Jurkat, Clone E6-1 (cell line): ENCODE data around the gene RPGRIP1L.
A peak's percentile ranks its signal among the peaks of the same experiment; 100 is the strongest.
"Not testable (repeated sequence)": the region's sequence is repeated elsewhere in the genome, so short reads cannot be mapped to it uniquely, and the experiment has no call there.

Experiments used
- DNase-seq: peaks from one replicate; pipeline ENCODE4 v3.0.0-alpha.2; 2011; ENCODE audit warnings: low read depth, low spot score
- H3K4me3 ChIP-seq: 2 replicates; pipeline ENCODE4 v1.5.1; 2011; ENCODE audit warnings: mild to moderate bottlenecking, low read length, control low read depth, moderate library complexity

Gene RPGRIP1L

DNA sequence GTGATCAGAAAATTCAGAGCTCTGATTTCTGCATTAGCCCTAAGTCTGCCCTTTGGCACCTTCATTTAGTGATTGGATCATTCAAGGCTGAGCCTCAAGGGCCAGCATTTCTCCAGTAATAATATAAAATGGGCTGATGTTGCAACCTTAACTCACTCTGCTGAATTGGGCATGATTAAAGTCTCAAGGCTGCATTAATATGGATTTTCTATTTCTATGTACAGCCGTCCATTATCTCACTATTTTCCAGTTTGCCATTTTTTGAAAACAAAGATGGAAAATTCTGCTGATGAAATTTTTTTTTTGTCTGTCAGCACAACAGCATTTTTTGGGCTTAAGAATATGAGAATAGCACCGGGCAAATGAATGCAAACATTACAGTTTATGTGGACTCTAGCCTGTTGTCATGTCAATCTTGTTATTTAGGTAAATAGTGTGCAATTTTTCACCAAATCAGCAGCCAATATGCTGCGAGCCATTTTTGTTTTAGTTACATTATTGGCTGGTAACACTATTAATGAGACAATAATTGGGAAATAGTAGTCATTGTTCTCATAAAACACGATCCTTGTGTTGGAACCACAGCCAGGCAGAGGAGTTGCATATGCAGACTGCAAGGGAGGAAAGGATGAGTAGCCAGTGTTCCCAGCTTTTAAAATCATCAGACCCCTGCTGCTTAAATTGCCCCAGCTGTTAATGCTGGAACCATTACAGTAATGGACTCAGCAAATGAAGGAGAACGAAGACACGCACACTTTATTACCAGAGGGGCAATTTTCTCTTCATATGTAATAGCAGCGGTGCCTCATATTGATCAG, 10.8 kb upstream of the RPGRIP1L start:
- no peak overlapping the region for H3K4me3 ChIP-seq
- DNase-seq = no peak

DNA sequence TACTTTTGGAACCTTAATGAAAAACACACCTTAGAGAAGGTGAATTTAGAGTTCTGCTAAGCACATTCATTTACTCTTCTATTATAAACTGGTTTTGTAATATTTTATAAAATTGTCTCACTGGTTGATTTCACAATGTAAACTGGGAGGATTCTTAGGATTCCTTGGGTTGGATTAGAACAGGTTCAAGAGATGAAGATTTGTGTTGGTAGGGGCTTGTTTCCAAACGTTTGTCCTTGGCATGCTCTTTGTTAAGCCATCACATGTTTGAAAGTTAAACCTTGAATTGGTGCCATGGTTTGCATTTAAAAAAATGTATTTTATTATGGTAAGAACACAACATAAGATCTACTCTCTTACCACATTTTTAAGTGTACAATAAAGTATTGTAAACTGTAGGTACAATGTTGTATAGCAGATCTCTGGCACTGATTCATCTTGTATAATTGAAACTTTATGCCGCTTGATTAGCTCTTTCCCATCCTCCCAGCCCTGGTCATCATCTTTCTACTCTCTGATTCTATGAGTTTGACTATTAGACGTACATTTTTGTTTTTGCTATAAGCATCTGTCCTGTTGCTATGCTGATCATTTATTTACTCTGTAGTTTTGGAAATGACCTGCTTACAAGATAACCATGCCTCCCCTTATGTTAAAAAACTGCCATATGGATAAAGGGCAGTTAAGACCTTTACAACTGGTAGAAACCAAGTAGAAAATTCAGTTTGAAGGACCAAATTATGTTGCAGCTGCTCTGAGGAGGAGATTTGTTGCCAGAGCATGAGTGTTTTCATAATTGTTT, 9.9 kb upstream of the RPGRIP1L start:
- no peak overlapping the region for H3K4me3 ChIP-seq
- DNase-seq = no peak

- DNase-seq = no peak
These were observed 8.4 kb upstream of the RPGRIP1L start for GRCh38 chr16:53712065-53712464.

DNA sequence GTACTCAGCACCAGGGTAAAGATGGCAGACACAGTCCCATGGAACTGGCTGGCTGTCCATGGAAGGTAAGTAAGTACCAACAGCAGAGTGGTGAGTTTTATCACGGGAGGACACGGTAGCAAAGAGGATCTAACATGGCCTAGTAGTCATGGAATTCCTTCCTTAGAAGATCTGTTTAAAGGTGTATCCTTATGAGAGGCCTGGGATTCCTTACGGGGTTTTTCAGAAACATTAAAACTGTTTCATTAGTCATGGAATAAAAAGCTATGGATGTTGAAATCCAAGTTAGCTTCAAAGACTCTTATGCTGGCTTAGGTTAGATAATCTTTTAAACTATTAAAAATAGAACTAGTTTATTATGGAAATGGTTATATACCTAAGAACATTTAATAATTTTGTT, 7.7 kb upstream of the RPGRIP1L start:
- H3K4me3 ChIP-seq = no peak overlapping the region
- no peak for DNase-seq

More at GRCh38 chr16:53712065-53712464, 8.4 kb upstream of the RPGRIP1L start:
- no peak overlapping the region for H3K4me3 ChIP-seq

DNA sequence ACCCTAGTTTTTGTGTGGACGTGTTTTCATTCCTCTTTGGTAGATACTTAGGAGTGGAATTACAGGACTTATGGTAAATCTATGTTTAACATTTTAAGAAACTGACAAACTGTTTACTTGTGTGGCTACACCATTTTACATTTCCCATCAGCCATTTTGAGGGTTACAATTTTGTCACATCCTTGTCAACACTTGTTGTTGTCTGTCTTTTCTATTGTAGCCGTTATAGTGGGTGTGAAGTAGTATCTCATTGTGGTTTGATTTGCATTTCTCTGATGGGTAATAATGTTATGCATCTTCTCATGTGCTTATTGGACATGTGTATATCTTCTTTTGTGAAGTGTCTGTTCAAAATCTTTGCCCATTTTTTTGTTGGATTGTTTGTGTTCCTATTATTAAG, 4.8 kb upstream of the RPGRIP1L start:
- DNase-seq = no peak
- H3K4me3 ChIP-seq = no peak overlapping the region

DNA sequence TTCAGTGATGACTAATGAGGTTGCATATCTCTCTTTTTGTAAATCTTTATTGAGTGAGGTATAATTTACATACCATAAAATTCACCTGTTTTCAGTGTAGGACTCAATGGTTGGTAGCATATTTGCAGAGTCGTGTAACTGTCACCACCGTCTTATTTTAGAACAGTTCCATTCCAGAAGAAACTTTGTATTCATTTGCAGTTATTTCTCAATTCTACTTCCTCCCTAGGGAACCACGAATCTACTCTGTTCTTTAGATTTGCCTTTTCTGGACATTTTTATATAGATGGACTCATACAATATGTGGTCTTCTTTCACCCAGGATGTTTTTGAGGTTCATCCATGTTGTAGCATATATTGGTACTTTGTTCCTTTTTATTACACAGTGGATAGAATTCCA, 4.0 kb upstream of the RPGRIP1L start:
- DNase-seq = no peak
- no peak overlapping the region for H3K4me3 ChIP-seq

- no peak for DNase-seq
These were observed 770 bp upstream of the RPGRIP1L start for GRCh38 chr16:53704445-53704813.

GRCh38 chr16:53698271-53698670, 5.4 kb downstream of the RPGRIP1L start:
- not testable (repeated sequence) for DNase-seq, H3K4me3 ChIP-seq

More at GRCh38 chr16:53704445-53704813, 770 bp upstream of the RPGRIP1L start:
- H3K4me3 ChIP-seq = peak overlapping the region; percentile 96

DNA sequence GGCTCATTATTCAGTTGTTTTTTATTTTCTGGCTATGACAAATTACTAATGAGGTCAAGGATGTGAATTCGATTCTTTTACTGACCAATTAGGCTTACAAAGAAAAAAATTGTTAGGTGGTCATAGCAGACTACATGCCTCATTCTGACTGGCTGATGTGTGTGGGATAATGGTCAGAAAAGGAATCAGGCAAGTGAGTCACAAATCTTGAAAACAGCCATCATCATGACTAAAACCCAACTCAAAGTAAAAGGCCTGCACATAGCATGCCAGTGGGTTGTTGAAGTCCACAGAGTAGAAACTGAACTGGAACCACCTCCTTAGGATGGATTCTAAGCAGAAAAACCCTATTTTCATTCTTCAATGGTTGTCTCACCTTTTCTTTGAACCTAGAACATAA, 8.6 kb downstream of the RPGRIP1L start:
- no peak for DNase-seq
- H3K4me3 ChIP-seq = no peak overlapping the region

DNA sequence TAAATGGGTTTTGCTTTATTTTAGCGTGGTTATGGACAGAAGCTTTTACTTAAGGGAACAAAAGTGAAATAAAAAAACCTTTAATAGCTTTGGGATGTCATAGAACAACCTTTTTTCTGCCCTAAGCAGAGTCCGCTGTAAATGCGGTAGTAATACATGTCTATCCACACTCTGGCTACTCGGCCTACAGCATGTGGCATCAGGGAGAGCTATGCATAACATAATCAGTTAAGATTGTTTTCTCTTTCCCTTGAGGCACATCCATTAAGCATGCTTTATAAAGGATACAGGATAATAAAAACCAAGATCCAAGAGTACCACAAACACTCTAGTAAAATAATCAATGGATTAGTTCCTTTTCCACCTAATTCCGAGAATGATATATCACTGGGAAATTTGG, 10.3 kb downstream of the RPGRIP1L start:
- no peak overlapping the region for H3K4me3 ChIP-seq
- DNase-seq = no peak

DNA sequence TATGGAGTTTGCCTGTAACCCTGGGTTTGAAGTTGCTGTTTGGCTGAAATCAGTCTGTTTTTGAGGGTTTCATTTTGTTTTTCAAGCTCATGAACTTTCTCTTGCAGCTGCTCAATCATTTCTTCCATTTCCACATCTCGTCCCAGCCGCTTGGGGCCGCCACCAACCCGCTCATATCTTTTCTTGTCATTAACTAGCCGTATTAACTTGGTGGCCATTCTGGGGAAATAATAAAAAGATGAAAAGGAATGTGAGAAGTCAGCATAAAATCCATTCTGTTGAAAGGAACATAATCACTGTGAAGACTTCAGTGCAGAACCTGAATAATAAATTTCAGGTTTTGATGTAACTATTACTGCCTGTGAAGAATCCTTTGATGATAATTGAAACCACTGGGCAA, 11.5 kb downstream of the RPGRIP1L start:
- no peak overlapping the region for H3K4me3 ChIP-seq
- DNase-seq = no peak

GRCh38 chr16:53690771-53691170, 12.9 kb downstream of the RPGRIP1L start:
- DNase-seq = peak; percentile 14
- H3K4me3 ChIP-seq = no peak overlapping the region

GRCh38 chr16:53689636-53690035, 14.0 kb downstream of the RPGRIP1L start:
- DNase-seq = no peak
- no peak overlapping the region for H3K4me3 ChIP-seq

DNA sequence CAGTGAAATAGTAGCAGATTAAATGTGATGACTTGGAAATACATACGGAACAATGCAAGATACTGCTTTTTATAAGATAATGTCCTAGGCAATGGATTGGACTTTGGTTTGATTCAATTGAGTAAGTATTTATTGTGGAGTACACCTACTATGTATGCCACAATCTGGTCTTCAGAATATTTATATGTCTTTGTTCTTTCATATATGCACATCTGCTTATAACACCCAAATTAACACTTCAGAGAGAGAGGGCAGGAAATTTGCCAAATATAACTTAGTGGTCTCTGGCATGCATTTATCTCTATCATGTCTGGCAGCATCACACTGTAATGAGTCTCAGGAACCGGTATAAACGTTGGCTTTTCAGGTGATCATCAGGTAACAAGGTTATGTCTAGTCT, 16.9 kb downstream of the RPGRIP1L start:
- no peak overlapping the region for H3K4me3 ChIP-seq
- DNase-seq = no peak

DNA sequence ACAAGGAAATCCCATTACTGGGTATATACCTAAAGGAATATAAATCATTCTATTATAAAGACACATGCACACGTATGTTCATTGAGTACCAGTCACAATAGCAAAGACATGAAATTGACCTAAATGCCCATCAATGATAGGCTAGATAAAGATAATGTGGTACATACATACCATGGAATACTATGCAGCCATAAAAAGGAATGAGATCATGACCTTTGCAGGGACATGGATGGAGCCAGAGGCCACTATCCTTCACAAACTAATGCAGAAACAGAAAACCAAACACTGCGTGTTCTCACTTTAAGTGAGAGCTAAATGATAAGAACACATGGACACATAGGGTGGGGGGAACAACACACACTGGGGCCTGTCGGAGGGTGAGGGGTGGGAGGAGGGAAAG, 18.3 kb downstream of the RPGRIP1L start:
- not testable (repeated sequence) for DNase-seq, H3K4me3 ChIP-seq

GRCh38 chr16:53681354-53681753, 22.3 kb downstream of the RPGRIP1L start:
- no peak for DNase-seq

DNA sequence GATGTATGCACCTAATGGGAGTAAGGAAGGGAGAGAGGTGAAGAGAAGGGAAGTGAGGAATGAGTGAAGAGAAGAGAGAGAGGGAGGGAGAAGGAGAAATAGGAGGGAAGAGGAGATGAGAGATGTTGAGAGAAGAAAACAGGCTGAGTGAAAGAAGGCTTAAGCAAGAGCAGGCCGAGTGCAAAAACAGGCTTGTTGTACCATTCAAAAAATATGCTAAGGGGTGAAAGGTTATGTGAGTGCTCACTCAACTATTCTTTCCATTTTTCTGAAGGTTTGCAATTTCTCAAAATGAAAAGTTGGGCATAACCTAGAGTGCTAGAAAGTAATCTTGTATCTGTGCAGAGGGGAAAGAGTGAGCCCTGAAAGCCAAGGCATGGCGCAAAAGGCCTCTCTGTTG, 22.9 kb downstream of the RPGRIP1L start:
- H3K4me3 ChIP-seq = no peak overlapping the region
- no peak for DNase-seq

More at GRCh38 chr16:53681354-53681753, 22.3 kb downstream of the RPGRIP1L start:
- no peak overlapping the region for H3K4me3 ChIP-seq

- DNase-seq = no peak
- no peak overlapping the region for H3K4me3 ChIP-seq
These were observed 24.8 kb downstream of the RPGRIP1L start for GRCh38 chr16:53678756-53679343.

DNA sequence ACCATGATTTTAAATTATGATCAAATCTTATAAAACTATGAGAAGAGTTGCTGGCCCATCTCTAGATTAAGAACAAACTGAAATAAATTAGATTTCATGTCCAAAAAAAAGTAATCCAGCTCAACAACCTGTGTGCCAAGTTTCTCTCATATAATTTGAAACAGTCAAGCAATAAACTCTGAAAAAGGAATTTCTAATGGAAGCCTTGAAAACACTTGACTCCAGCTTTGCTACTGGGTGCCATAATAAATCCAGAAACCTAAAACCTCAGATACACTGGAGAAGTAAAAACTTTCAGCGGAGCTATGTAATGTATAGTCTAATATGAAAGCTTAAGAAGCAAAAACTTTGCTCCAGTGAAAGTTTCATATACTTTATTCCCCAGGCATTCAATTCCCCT, 25.5 kb downstream of the RPGRIP1L start:
- no peak overlapping the region for H3K4me3 ChIP-seq
- no peak for DNase-seq

GRCh38 chr16:53673189-53673588, 30.5 kb downstream of the RPGRIP1L start:
- DNase-seq = no peak
- H3K4me3 ChIP-seq = no peak overlapping the region
